ENCODE results near the gene RABGAP1.
A peak's percentile ranks its signal among the peaks of the same experiment; 100 is the strongest.
"Not testable (repeated sequence)": the region's sequence is repeated elsewhere in the genome, so short reads cannot be mapped to it uniquely, and the experiment has no call there.

RABGAP1 gene

GRCh38 chr9:122940749-122941581 is at the start of gene RABGAP1:
RABGAP1 (plus strand) TSS chr9:122941020; CDS start chr9:122957060, 16,040 bp downstream.
- peak; percentile 94 to 97 for DNase-seq (ENCODE audit: low read depth in 2 of 2)

GRCh38 chr9:122897969-122898368 is 42.9 kb upstream of the RABGAP1 start:
- DNase-seq (ENCODE audit: low read depth in 2 of 2), result no peak

- no peak for DNase-seq (ENCODE audit: low read depth in 2 of 2)
These were observed 40.0 kb upstream of the RABGAP1 start for GRCh38 chr9:122900791-122901190.

GRCh38 chr9:122904466-122904822 is 36.4 kb upstream of the RABGAP1 start:
- no peak for DNase-seq (ENCODE audit: low read depth in 2 of 2)

GRCh38 chr9:122904823-122905710 is 35.8 kb upstream of the RABGAP1 start, which contains the start of gene RC3H2:
RC3H2 (minus strand) TSS chr9:122905359; CDS start chr9:122897509, 7,850 bp downstream.
- peak; percentile 86 to 95 for DNase-seq (ENCODE audit: low read depth in 2 of 2)

GRCh38 chr9:122906122-122906521 is 34.7 kb upstream of the RABGAP1 start:
- not testable (repeated sequence) for DNase-seq (ENCODE audit: low read depth in 2 of 2)

- no peak for DNase-seq (ENCODE audit: low read depth in 2 of 2)
These were observed 28.2 kb upstream of the RABGAP1 start for GRCh38 chr9:122912671-122912963.

GRCh38 chr9:122912964-122913673 is 27.7 kb upstream of the RABGAP1 start, which contains the start of gene ZBTB6:
ZBTB6 (minus strand) TSS chr9:122913323; CDS start chr9:122912072, 1,251 bp downstream.
- peak in 1 of 2 donors; percentile 41 for DNase-seq (ENCODE audit: low read depth in 2 of 2)

GRCh38 chr9:122918310-122918709 is 22.5 kb upstream of the RABGAP1 start:
- DNase-seq (ENCODE audit: low read depth in 2 of 2), result no peak

GRCh38 chr9:122922713-122923112 is 18.1 kb upstream of the RABGAP1 start:
- DNase-seq (ENCODE audit: low read depth in 2 of 2), result no peak

- no peak for DNase-seq (ENCODE audit: low read depth in 2 of 2)
These were observed 16.9 kb upstream of the RABGAP1 start for GRCh38 chr9:122923947-122924346.

GRCh38 chr9:122929796-122930354 is 10.9 kb upstream of the RABGAP1 start:
- no peak for DNase-seq (ENCODE audit: low read depth in 2 of 2)

GRCh38 chr9:122930541-122931225 is 10.1 kb upstream of the RABGAP1 start:
- no peak for DNase-seq (ENCODE audit: low read depth in 2 of 2)

GRCh38 chr9:122931226-122932121 is 9.3 kb upstream of the RABGAP1 start, which contains the start of gene ZBTB26:
ZBTB26 (minus strand) TSS chr9:122931512; CDS start chr9:122919934, 11,578 bp downstream.
- DNase-seq (ENCODE audit: low read depth in 2 of 2), result peak; percentile 66 to 85

GRCh38 chr9:122936464-122936863 is 4.4 kb upstream of the RABGAP1 start:
- no peak for DNase-seq (ENCODE audit: low read depth in 2 of 2)

GRCh38 chr9:122936883-122937282 is 3.9 kb upstream of the RABGAP1 start:
- no peak for DNase-seq (ENCODE audit: low read depth in 2 of 2)

- no peak for DNase-seq (ENCODE audit: low read depth in 2 of 2)
These were observed 1.2 kb upstream of the RABGAP1 start for GRCh38 chr9:122939601-122940000.

- DNase-seq (ENCODE audit: low read depth in 2 of 2), result no peak
These were observed 419 bp upstream of the RABGAP1 start for GRCh38 chr9:122940454-122940748.

- no peak for DNase-seq (ENCODE audit: low read depth in 2 of 2)
These were observed 888 bp downstream of the RABGAP1 start for GRCh38 chr9:122941582-122942234.

Data from stimulated activated CD4-positive, alpha-beta T cell treated with anti-CD3 and anti-CD28 coated beads, Interleukin-1b, Interleukin-23, amount 100 ng/mL, for 1 hour (primary cell).